Measurements from ENCODE around the gene NR6A1. TPM values are rescaled to one million over a fixed set of nuclear protein-coding genes. Genes with fewer than 3 reads are reported as not detected.

Gene NR6A1
- total RNA-seq, 2 experiments from 2014 or later = 0.74 to 1.1 TPM

GRCh38 chr9:124779368-124780059 is 8.4 kb upstream of the NR6A1 start:
- ATAC-seq (no peak), DNase-seq (no peak)
- CTCF ChIA-PET = interaction anchor here (1.1 to 13.8 kb wide), 7 partner anchors 9 to 162 kb away, joined by 3 to 431 read pairs (median 4); partner anchors contain the start of genes NR6A1 and WDR38
- peaks cover 28% of the 10 kb centered on the region for H3K27me3 Mint-ChIP-seq
- intact Hi-C loops (cut with micrococcal nuclease) = no loop called here
- H3K27ac Mint-ChIP-seq = no peak overlapping the region
- no peaks in the 10 kb centered on the region for H3K36me3 Mint-ChIP-seq (ENCODE audit: low read depth)
- no peaks in the 10 kb centered on the region for H3K9me3 Mint-ChIP-seq
- peaks cover 8% of the 10 kb centered on the region for H3K4me1 Mint-ChIP-seq (ENCODE audit: low read depth)
- no peak overlapping the region for H3K4me3 Mint-ChIP-seq
- POLR2A ChIA-PET = interaction anchor here (0.6 to 1.5 kb wide), 3 partner anchors 8 to 77 kb away, joined by 3 to 5 read pairs (median 3); no protein-coding TSS in a partner anchor
- TF ChIP-seq CTCF (IDR thresholded peaks at IDR 0.05) = no peak

GRCh38 chr9:124778575-124779367 is 7.7 kb upstream of the NR6A1 start:
- peaks cover 34% of the 10 kb centered on the region for H3K27me3 Mint-ChIP-seq
- intact Hi-C loops (cut with micrococcal nuclease) = no loop called here
- no peak overlapping the region for H3K27ac Mint-ChIP-seq
- H3K9me3 Mint-ChIP-seq = no peaks in the 10 kb centered on the region
- DNase-seq (no peak), ATAC-seq (no peak)
- TF ChIP-seq CTCF (IDR thresholded peaks at IDR 0.05) = no peak
- POLR2A ChIA-PET = interaction anchor here (1.3 to 1.5 kb wide), 2 partner anchors 77 to 78 kb away, joined by 3 to 5 read pairs; no protein-coding TSS in a partner anchor
- peaks cover 15% of the 10 kb centered on the region for H3K4me1 Mint-ChIP-seq (ENCODE audit: low read depth)
- H3K4me3 Mint-ChIP-seq = no peak overlapping the region
- H3K36me3 Mint-ChIP-seq (ENCODE audit: low read depth) = no peaks in the 10 kb centered on the region
- CTCF ChIA-PET = interaction anchor here (1.1 to 13.8 kb wide), 5 partner anchors 8 to 162 kb away, joined by 3 to 431 read pairs (median 4); partner anchors contain the start of genes NR6A1 and WDR38

- Mint-ChIP-seq H3K27me3 (peaks cover 43% of the 10 kb centered on the region), H3K4me1 (ENCODE audit: low read depth) (peaks cover 26% of the 10 kb centered on the region), H3K4me3 (peak within 1 kb of the TSS; percentile 58), H3K9me3 (no peaks in the 10 kb centered on the region), H3K27ac (no peak within 1 kb of the TSS), H3K36me3 (ENCODE audit: low read depth) (no peaks in the 10 kb centered on the region)
- CTCF ChIA-PET = interaction anchor here (0.6 to 13.8 kb wide), 10 partner anchors 12 to 363 kb away, joined by 3 to 431 read pairs (median 3); partner anchors contain the start of gene WDR38
- TF ChIP-seq CTCF (IDR thresholded peaks at IDR 0.05) = peak; percentile 48
- intact Hi-C loops (cut with micrococcal nuclease) = no loop called here
- DNase-seq = peak; percentile 18
- ATAC-seq = peak; percentile 43
- POLR2A ChIA-PET = interaction anchor here (0.8 to 1.4 kb wide), 2 partner anchors 41 to 93 kb away, joined by 3 to 4 read pairs; no protein-coding TSS in a partner anchor
These were observed 6.0 kb upstream of the NR6A1 start, which contains the start of gene OLFML2A for GRCh38 chr9:124776954-124777648. TSS of gene OLFML2A (plus strand) at chr9:124777133. CDS start at chr9:124777271, 138 bp downstream.

- intact Hi-C loops (cut with micrococcal nuclease) = no loop called here
- DNase-seq (no peak), ATAC-seq (no peak)
- H3K27ac Mint-ChIP-seq = no peak overlapping the region
- ChIA-PET CTCF (interaction anchor here (0.6 to 13.8 kb wide), 7 partner anchors 12 to 362 kb away, joined by 3 to 431 read pairs (median 7); partner anchors contain the start of gene WDR38), POLR2A (interaction anchor here (8.8 kb wide), 1 partner anchor 81 kb away, joined by 120 read pairs; the partner anchor contains the start of genes ARPC5L, RPL35 and WDR38)
- peak overlapping the region; percentile 58 for H3K4me3 Mint-ChIP-seq
- H3K9me3 Mint-ChIP-seq = no peaks in the 10 kb centered on the region
- H3K4me1 Mint-ChIP-seq (ENCODE audit: low read depth) = peaks cover 27% of the 10 kb centered on the region
- no peak for TF ChIP-seq CTCF (IDR thresholded peaks at IDR 0.05)
- no peaks in the 10 kb centered on the region for H3K36me3 Mint-ChIP-seq (ENCODE audit: low read depth)
- peaks cover 43% of the 10 kb centered on the region for H3K27me3 Mint-ChIP-seq
These were observed 5.5 kb upstream of the NR6A1 start for GRCh38 chr9:124776618-124776953.
